Right lobe of liver (tissue), 6 donors: ENCODE data around the gene PRM1. TPM values are rescaled to one million over a fixed set of nuclear protein-coding genes. Genes with fewer than 3 reads are reported as not detected.
A peak's percentile ranks its signal among the peaks of the same experiment; 100 is the strongest.

Experiments
- ATAC-seq, 4 donors: fragments of 200-7000 bp; cut with Tn5 transposase; one replicate each; pipeline ENCODE4 v1.9.1; 2020; ENCODE audit warnings: mild to moderate bottlenecking in 4 of 4, moderate library complexity in 4 of 4
- DNase-seq, 3 donors: peaks; one replicate each; pipeline ENCODE4 v3.0.0-alpha.2; 2020
- H3K27ac ChIP-seq, 3 donors: fragments of 200-600 bp; one replicate each; pipeline ENCODE4 v1.8.0; 2022
- H3K27me3 ChIP-seq, 2 donors: fragments of 200-600 bp; one replicate each; pipeline ENCODE4 v1.8.0; 2022
- H3K36me3 ChIP-seq, 4 donors: fragments of 200-600 bp; sonication (generic) in 1 of 4; one replicate each; pipeline versions ENCODE4 v1.5.1 to v1.8.0; 2017 to 2022; ENCODE audit warnings: control low read depth in 1 of 4
- H3K4me1 ChIP-seq, 4 donors: fragments of 200-600 bp; sonication (generic) in 1 of 4; one replicate each; pipeline versions ENCODE4 v1.5.1 to v1.8.0; 2017 to 2022; ENCODE audit warnings: control low read depth in 1 of 4
- H3K4me3 ChIP-seq, 3 donors: fragments of 200-600 bp; one replicate each; pipeline ENCODE4 v1.8.0; 2022
- H3K9me3 ChIP-seq, 4 donors: fragments of 200-600 bp; sonication (generic) in 1 of 4; one replicate each; pipeline versions ENCODE4 v1.5.1 to v1.8.0; 2017 to 2022; ENCODE audit warnings: control low read depth in 1 of 4
- POLR2A ChIP-seq: fragments of 450-650 bp; IDR thresholded peaks from one replicate; pipeline ENCODE4 v1.6.1; 2017; ENCODE audit warnings: antibody characterized with exemption, mild to moderate bottlenecking
- WGBS: methylation state at CpG from one replicate; pipeline ENCODE4 v1.1.6; 2018; ENCODE audit warnings: low coverage, low lambda C conversion rate; ENCODE audit not compliant: insufficient coverage; ENCODE audit errors: missing lambda C conversion rate; 5-methylcytosine and 5-hydroxymethylcytosine counted together
- intact Hi-C, 2 donors: fragments of 100-400 bp; cut with DNase I; formaldehyde crosslinking; loops; one replicate each; pipeline versions ENCODE4 v1.11.2 to v1.14.1; 2022
- total RNA-seq, 6 experiments: library from RNA; depleted of rRNA in 2 of 6; stranded (reverse); fragments of >200 nt in 2 of 6; fragmentation: NEBNext Ultra II Directional in 3 of 6; extraction: Animal tissue kit (Norgen Biotek cat#: 25700) in 3 of 6; gene quantifications; one replicate each; pipeline versions ENCODE4 v1.1.0 to v1.2.4, GENCODE V29; 2016 to 2023
- TF ChIP-seq, protein P1 (sequence below), 4 donors: fragments of 200-600 bp in 3 of 4; fragments of 450-650 bp in 1 of 4; IDR thresholded peaks; one replicate each; pipeline versions ENCODE4 v1.5.1 to v1.8.0; 2016 to 2022; ENCODE audit warnings: antibody characterized with exemption in 4 of 4, mild to moderate bottlenecking in 2 of 4
- donor health status: DM: no; HTN: yes; CAD: no.
- donor health status: DM: no; HTN: no; CAD: no.
- donor health status: DM: no; HTN: no; CAD: no.
- donor health status: DM: no; HTN: yes; CAD: no.
- donor health status: DM: no; HTN: yes; CAD: no.

PRM1 gene
- total RNA-seq, 6 experiments from 2014 or later = not detected

DNA sequence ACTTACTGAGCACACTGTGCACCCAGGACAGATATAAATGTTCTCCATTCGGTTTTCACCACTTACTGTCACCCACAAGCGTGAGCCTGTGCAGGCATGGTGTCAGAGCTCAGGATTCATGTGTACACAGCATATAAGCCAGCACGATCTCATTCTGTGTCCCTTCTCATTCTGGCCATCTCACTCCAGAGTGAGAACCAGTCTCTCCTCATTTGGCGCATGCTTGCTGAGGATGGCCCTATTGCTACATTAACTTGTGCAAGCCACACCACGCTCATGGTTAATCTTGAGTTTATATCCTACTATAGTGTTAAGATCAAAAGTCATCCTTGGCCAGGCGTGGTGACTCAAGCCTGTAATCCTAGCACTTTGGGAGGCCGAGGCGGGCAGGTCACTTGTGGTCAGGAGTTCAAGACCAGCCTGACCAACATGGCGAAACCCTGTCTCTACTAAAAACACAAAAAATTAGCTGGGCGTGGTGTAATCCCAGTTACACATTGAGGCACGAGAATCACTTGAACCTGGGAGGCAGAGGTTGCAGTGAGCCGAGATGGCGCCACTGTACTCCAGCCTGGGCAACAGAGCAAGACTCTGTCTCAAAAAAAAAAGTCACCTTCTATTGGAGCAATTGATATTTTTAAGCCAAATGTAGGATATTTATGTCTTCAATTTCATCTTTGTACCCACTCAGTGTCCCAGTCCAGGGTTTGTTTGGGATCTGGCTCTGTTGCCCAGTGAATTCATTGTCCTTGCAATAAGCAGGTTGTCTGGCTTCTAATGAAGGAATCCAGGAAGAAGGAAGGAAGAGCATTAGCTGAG lies 46.0 kb downstream of the PRM1 start:
- Histone ChIP-seq H3K27me3 (no peaks in the 10 kb centered on the region), H3K36me3 (no peaks in the 10 kb centered on the region), H3K9me3 (no peaks in the 10 kb centered on the region), H3K27ac (no peak overlapping the region), H3K4me3 (no peak overlapping the region), H3K4me1 (peaks cover 0 to 16% (median 4%) of the 10 kb centered on the region in 4 donors)
- DNase-seq (no peak), ATAC-seq (no peak)
- intact Hi-C loops = no loop called here
- TF ChIP-seq, protein P1, sequence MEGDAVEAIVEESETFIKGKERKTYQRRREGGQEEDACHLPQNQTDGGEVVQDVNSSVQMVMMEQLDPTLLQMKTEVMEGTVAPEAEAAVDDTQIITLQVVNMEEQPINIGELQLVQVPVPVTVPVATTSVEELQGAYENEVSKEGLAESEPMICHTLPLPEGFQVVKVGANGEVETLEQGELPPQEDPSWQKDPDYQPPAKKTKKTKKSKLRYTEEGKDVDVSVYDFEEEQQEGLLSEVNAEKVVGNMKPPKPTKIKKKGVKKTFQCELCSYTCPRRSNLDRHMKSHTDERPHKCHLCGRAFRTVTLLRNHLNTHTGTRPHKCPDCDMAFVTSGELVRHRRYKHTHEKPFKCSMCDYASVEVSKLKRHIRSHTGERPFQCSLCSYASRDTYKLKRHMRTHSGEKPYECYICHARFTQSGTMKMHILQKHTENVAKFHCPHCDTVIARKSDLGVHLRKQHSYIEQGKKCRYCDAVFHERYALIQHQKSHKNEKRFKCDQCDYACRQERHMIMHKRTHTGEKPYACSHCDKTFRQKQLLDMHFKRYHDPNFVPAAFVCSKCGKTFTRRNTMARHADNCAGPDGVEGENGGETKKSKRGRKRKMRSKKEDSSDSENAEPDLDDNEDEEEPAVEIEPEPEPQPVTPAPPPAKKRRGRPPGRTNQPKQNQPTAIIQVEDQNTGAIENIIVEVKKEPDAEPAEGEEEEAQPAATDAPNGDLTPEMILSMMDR (IDR thresholded peaks at IDR 0.05) = no peak
- no peak for TF ChIP-seq POLR2A
- WGBS = 78% methylated on average over 11 of the region's 13 CpGs

DNA sequence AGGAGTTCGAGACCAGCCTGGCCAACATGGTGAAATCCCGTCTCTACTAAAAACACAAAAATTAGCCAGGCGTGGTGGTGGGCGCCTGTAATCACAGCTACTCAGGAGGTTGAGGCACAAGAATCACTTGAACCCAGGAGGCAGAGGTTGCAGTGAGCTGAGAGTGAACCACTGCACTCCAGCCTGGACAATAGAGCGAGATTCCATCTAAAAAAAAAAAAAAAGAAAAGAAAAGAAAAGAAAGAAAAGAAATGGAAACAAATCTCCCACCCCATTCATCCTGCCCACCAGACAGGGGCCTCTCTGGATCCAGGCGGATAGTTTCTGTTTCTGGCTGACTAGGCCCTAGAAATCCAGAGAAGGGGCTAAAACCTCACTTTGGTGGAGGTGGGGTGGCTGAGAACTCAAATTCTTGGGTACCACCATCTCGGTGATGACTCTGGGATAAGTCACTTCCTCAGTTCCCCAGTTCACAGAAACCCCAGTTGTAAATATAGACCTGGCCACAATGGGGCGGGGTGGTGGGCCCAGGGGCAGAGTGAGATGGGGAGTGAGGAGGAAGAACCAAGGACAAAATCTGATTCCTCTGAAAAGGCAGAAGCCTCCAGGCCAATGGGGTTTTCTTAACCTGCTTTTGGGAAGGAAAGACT lies 47.3 kb downstream of the PRM1 start:
- no peak for TF ChIP-seq POLR2A
- TF ChIP-seq, protein P1 (IDR thresholded peaks at IDR 0.05) = no peak
- peaks cover 0 to 20% (median 4%) of the 10 kb centered on the region in 4 donors for H3K4me1 ChIP-seq
- DNase-seq (no peak), ATAC-seq (no peak)
- H3K27ac ChIP-seq = no peak overlapping the region
- WGBS = 63% methylated on average over 6 of the region's 8 CpGs
- no peak overlapping the region for H3K4me3 ChIP-seq
- H3K27me3 ChIP-seq = no peaks in the 10 kb centered on the region
- no peaks in the 10 kb centered on the region for H3K36me3 ChIP-seq
- H3K9me3 ChIP-seq = no peaks in the 10 kb centered on the region
- intact Hi-C loops = no loop called here

DNA sequence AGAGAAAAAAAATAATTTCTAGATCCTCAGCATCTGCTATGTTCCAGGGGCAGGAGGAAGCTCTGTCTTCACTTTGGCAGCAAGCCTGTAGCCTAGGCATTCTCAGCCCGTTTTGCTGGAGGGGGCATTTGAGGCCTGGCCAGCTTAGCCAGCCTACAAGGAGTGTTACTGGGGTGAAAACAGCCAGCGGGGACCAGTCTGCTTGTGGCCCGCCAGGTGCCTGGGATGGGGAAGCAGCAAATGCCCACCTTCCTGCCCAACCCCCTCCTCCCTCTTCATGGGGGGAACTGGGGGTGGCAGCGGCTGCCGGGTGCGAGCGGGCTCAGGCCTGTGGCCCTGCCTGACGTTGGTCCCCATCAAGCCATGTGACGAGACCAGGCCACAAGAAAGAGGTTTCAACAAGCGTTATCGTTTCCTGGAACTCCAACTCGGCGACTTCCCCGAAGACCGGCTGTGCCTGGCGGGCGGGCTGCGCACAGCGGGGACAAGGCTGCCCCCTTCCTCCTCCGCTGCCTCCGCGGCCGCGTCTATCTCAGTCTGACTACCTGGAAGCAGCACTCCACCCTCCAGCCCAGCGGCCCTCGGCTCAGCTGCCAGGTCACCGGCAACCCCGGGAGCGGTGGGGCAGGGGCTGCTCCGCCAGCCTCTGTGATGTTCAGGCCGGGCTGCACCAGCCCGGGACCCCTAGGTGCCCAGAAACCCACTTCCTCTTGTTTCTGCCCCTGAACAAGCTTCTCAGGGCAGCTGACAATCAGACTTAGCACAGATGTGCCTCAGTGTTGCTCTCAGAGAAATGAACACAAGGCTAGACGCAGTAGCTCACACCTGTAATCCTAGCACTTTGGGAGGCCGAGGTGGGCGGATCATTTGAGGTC lies 48.0 kb downstream of the PRM1 start:
- TF ChIP-seq POLR2A = no peak
- TF ChIP-seq, protein P1 (IDR thresholded peaks at IDR 0.05) = no peak
- WGBS = 88% methylated on average over 1 of the region's 35 CpGs
- Histone ChIP-seq H3K36me3 (no peaks in the 10 kb centered on the region), H3K27ac (peak overlapping the region in 1 of 3 donors; percentile 49), H3K9me3 (no peaks in the 10 kb centered on the region), H3K4me1 (peaks cover 0 to 20% (median 4%) of the 10 kb centered on the region in 4 donors), H3K4me3 (no peak overlapping the region), H3K27me3 (no peaks in the 10 kb centered on the region)
- intact Hi-C loops = no loop called here
- ATAC-seq (peak; percentile 33 to 57 (median 41)), DNase-seq (peak in 1 of 3 donors; percentile 61)

DNA sequence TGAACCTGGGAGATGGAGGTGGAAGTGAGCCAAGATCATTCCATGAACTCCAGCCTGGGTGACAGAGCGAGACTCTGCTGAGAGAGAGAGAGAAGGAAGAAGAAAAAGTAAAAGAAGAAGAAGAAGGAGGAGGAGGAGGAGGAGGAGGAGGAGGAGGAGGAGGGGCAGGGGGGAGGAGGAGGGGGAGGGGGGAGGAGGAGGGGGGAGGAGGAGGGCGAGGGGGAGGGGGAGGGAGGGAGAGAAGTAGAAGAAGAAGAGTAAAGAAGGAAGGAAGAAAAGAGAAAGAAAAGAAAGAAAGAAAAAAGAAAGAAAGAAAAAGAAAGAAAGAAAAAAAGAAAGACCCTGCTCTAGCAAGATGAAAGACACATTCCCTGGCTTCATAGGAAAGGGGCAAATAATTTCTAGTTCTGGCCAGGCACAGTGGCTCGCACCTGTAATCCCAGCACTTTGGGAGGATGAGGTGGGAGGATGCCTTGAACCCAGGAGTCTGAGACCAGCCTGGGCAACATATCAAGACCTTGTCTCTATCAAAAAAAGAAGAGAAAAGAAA lies 48.8 kb downstream of the PRM1 start:
- 87% methylated on average over 2 of the region's 3 CpGs for WGBS
- no peaks in the 10 kb centered on the region for H3K27me3 ChIP-seq
- ATAC-seq = no peak
- H3K4me1 ChIP-seq = peaks cover 0 to 20% (median 4%) of the 10 kb centered on the region in 4 donors
- DNase-seq = no peak
- no peaks in the 10 kb centered on the region for H3K36me3 ChIP-seq
- no peak overlapping the region for H3K4me3 ChIP-seq
- H3K27ac ChIP-seq = peak overlapping the region in 1 of 3 donors; percentile 49
- H3K9me3 ChIP-seq = no peaks in the 10 kb centered on the region
- TF ChIP-seq, protein P1 (IDR thresholded peaks at IDR 0.05) = no peak
- TF ChIP-seq POLR2A = no peak
- intact Hi-C loops = no loop called here
